ENCODE measurements around the gene ZC3H4.

- TF ChIP-seq POLR2A (IDR thresholded peaks at IDR 0.05; ENCODE audit: low read depth, low read length) (no peak), POLR2AphosphoS5 (IDR thresholded peaks at IDR 0.05; ENCODE audit: low read depth, low read length) (no peak)
Measured at GRCh38 chr19:47026889-47027288, 86.7 kb downstream of the ZC3H4 start.
